Nephron (organoid): ENCODE results near the gene PRKAG2.

Experiments used
- H3K27ac Mint-ChIP-seq, 3 experiments: 2 replicates each; pipeline ENCODE4 v1.8.0; 2020; ENCODE audit warnings: mixed read lengths in 3 of 3, mild to moderate bottlenecking in 2 of 3, moderate library complexity in 1 of 3
- H3K27me3 Mint-ChIP-seq: 2 replicates; pipeline ENCODE4 v1.8.0; 2021; ENCODE audit warnings: low read depth, mild to moderate bottlenecking, moderate library complexity, mixed read lengths
- H3K36me3 Mint-ChIP-seq: 2 replicates; pipeline ENCODE4 v1.8.0; 2020; ENCODE audit warnings: low read depth, mixed read lengths
- H3K4me1 Mint-ChIP-seq: 2 replicates; pipeline ENCODE4 v1.8.0; 2020; ENCODE audit warnings: mixed read lengths
- H3K4me3 Mint-ChIP-seq, 3 experiments: 2 replicates each; pipeline ENCODE4 v1.8.0; 2020; ENCODE audit warnings: mild to moderate bottlenecking in 3 of 3, mixed read lengths in 3 of 3, moderate library complexity in 2 of 3
- H3K9me3 Mint-ChIP-seq: 2 replicates; pipeline ENCODE4 v1.8.0; 2020; ENCODE audit warnings: mixed read lengths
- TF ChIP-seq, protein P1 (sequence below), 3 experiments: fragments of 200-600 bp; sonication (generic); IDR thresholded peaks; one replicate each; pipeline ENCODE4 v1.5.0; 2021; ENCODE audit warnings: antibody characterized with exemption in 3 of 3; ENCODE audit not compliant: unreplicated experiment in 3 of 3

PRKAG2 gene

DNA sequence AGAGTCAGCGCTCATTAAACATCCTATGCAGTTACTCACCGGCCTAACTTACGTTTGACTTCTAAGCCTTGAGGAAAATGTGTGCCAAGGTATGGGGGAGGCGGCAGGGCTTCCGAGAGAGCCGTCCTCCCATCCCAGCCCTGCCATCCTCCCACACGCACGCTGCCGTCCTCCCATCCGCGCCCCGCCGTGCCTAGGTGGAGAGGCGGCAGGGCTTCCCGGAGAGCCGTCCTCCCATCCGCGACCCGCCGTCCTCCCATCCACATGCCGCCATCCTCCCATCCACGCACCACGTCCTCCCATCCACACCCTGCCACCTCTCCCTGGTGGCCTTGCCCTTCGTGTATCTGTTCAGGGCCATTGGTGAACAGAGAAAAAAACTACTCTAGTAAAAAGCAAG, 162.7 kb downstream of the PRKAG2 start:
- H3K4me1 Mint-ChIP-seq, result peaks cover 14% of the 10 kb centered on the region
- peaks cover 11% of the 10 kb centered on the region for H3K27me3 Mint-ChIP-seq
- H3K27ac Mint-ChIP-seq, result peak overlapping the region in 1 of 3 experiments; percentile 29
- no peaks in the 10 kb centered on the region for H3K9me3 Mint-ChIP-seq
- TF ChIP-seq, protein P1, sequence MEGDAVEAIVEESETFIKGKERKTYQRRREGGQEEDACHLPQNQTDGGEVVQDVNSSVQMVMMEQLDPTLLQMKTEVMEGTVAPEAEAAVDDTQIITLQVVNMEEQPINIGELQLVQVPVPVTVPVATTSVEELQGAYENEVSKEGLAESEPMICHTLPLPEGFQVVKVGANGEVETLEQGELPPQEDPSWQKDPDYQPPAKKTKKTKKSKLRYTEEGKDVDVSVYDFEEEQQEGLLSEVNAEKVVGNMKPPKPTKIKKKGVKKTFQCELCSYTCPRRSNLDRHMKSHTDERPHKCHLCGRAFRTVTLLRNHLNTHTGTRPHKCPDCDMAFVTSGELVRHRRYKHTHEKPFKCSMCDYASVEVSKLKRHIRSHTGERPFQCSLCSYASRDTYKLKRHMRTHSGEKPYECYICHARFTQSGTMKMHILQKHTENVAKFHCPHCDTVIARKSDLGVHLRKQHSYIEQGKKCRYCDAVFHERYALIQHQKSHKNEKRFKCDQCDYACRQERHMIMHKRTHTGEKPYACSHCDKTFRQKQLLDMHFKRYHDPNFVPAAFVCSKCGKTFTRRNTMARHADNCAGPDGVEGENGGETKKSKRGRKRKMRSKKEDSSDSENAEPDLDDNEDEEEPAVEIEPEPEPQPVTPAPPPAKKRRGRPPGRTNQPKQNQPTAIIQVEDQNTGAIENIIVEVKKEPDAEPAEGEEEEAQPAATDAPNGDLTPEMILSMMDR (IDR thresholded peaks at IDR 0.05; ENCODE audit: unreplicated experiment in 3 of 3), result no peak
- no peak overlapping the region for H3K4me3 Mint-ChIP-seq
- H3K36me3 Mint-ChIP-seq, result no peaks in the 10 kb centered on the region

- peak overlapping the region in 1 of 3 experiments; percentile 44 for H3K27ac Mint-ChIP-seq
- no peak overlapping the region for H3K4me3 Mint-ChIP-seq
- no peaks in the 10 kb centered on the region for H3K9me3 Mint-ChIP-seq
- peaks cover 13% of the 10 kb centered on the region for H3K27me3 Mint-ChIP-seq
- TF ChIP-seq, protein P1 (IDR thresholded peaks at IDR 0.05; ENCODE audit: unreplicated experiment in 3 of 3), result no peak
- H3K36me3 Mint-ChIP-seq, result no peaks in the 10 kb centered on the region
- H3K4me1 Mint-ChIP-seq, result peaks cover 14% of the 10 kb centered on the region
Measured at GRCh38 chr7:151712810-151713125, 164.1 kb downstream of the PRKAG2 start.

DNA sequence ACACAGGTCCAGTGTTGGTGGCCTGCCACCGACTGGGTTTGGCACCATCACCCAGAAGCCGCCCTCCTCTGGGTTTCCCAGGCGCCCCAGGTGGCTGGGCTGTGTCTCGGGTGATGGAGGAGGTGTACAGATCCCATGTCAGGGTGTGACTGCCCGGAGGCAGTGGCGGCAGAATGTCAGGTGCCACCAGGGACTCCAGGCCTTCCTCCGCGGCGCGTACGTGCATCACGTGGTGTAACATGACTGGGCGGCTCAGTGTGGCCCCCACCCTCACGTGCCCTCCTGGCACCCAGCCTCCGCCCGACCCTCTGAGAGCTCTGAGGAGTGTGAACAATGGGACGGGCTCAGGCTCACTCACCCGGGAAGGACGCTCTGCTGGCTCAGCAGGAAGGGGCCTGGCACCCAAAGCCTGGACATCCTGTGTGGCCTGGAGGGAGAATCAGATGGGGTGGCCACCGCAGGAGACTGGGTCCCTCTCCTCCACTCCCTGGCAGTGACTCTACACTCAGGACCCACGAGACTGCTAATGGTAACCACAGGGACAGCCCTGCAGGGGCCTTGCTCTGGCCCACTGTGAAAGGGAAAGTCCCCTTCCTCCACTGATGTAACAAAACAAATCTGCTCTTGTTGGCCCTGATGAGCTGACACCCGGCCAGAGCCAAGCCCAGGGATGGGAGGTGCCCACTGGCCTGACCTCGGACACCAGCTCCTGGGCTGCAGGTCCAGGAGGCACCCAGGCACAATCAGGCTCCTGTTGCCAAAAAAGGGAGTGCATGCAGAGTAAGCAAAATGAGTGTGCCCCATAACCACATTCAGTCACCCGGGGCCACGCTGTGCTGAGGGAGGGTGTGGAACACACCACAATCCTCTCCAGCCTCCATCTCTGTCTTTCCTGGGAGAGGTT, 164.8 kb downstream of the PRKAG2 start:
- H3K27me3 Mint-ChIP-seq, result peaks cover 13% of the 10 kb centered on the region
- peak overlapping the region in 1 of 3 experiments; percentile 44 for H3K27ac Mint-ChIP-seq
- no peaks in the 10 kb centered on the region for H3K9me3 Mint-ChIP-seq
- TF ChIP-seq, protein P1 (IDR thresholded peaks at IDR 0.05; ENCODE audit: unreplicated experiment in 3 of 3), result no peak
- peaks cover 11% of the 10 kb centered on the region for H3K4me1 Mint-ChIP-seq
- no peaks in the 10 kb centered on the region for H3K36me3 Mint-ChIP-seq
- H3K4me3 Mint-ChIP-seq, result no peak overlapping the region

DNA sequence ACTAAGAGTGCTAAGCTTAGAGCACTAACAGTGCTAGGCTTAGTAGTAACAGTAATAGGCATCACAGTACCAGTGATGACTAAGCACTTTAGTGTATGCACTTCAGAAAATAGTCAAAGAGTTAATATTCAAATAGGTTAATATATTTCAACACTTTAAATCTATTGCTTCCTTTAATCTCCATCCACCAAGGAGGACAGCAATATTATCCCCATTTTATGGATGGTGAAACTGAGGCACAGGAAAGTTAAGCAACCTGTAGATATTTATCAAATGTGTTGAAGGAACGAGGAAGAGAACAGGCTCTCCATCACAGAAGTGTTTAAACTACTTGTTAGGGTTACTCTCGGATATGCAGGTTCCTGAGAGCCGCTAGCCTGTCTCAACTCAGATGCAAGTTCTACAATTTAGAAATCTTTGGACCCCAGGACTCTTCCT, 165.5 kb downstream of the PRKAG2 start:
- no peak overlapping the region for H3K4me3 Mint-ChIP-seq
- no peaks in the 10 kb centered on the region for H3K9me3 Mint-ChIP-seq
- peaks cover 17% of the 10 kb centered on the region for H3K27me3 Mint-ChIP-seq
- no peak overlapping the region for H3K27ac Mint-ChIP-seq
- H3K4me1 Mint-ChIP-seq, result peaks cover 12% of the 10 kb centered on the region
- H3K36me3 Mint-ChIP-seq, result no peaks in the 10 kb centered on the region
- TF ChIP-seq, protein P1 (IDR thresholded peaks at IDR 0.05; ENCODE audit: unreplicated experiment in 3 of 3), result no peak

DNA sequence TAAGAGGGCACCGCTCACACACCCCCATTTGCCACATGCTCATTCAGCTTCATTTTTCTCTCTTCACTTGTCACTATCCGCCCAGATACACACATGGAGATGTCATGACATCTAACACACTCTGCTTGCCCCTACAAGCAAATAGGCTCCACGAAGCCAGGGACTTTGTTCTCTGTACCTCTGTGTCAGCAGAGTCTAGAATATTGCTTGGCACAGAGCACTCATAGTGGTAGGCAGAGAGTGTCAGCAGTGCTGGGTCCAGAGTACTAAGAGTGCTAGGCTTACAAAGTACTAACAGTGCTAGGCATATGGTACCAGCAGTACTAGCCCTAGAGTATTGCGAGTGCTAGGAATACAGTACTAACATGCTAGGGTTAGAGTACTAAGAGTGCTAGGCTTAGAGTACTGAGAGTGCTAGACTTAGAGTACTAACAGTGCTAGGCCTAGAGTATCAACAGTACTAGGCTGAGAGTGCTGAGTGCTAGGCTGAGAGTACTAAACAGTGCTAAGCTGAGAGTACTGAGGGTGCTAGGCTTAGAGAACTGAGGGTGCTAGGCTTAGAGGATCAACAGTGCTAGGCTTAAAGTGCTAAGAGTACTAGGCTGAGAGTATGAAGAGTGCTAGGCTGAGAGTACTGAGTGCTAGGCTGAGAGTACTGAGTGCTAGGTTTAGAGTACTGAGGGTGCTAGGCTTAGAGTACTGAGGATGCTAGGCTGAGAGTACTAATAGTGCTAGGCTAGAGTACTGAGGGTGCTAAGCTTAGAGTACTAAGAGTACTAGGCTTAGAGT, 166.1 kb downstream of the PRKAG2 start:
- Mint-ChIP-seq H3K9me3 (no peaks in the 10 kb centered on the region), H3K27me3 (peaks cover 22% of the 10 kb centered on the region), H3K36me3 (no peaks in the 10 kb centered on the region), H3K4me1 (peaks cover 13% of the 10 kb centered on the region), H3K27ac (no peak overlapping the region), H3K4me3 (no peak overlapping the region)
- TF ChIP-seq, protein P1 (IDR thresholded peaks at IDR 0.05; ENCODE audit: unreplicated experiment in 3 of 3), result no peak
